ENCODE data around the gene RMDN3.

Gene RMDN3

GRCh38 chr15:40694688-40695468 lies 60.2 kb downstream of the RMDN3 start, which contains the start of gene RAD51:
TSS of gene RAD51 (plus strand) at chr15:40695174. CDS start at chr15:40698759, 3,585 bp downstream.
- no peaks in the 10 kb centered on the region for H3K4me1 ChIP-seq (ENCODE audit: control insufficient read depth, insufficient read depth, low read length)
- peak within 1 kb of the TSS; percentile 96 for H3K4me3 ChIP-seq (ENCODE audit: insufficient read depth, low read depth, low read length)
- peaks cover 9% of the 10 kb centered on the region for H3K36me3 ChIP-seq (ENCODE audit: control insufficient read depth, insufficient read depth, low read length)
- no peaks in the 10 kb centered on the region for H3K9me3 ChIP-seq (ENCODE audit: control insufficient read depth, low read length)
- H3K27me3 ChIP-seq (ENCODE audit: control insufficient read depth, insufficient read depth, low read length, poor library complexity, severe bottlenecking) = no peaks in the 10 kb centered on the region
- peak within 1 kb of the TSS; percentile 98 for H3K27ac ChIP-seq (ENCODE audit: insufficient read depth, low read depth, low read length, poor library complexity, severe bottlenecking)
- WGBS, 2 experiments = 0 to 1% methylated on average over 81 of the region's 81 CpGs

GRCh38 chr15:40693904-40694687 lies 61.0 kb downstream of the RMDN3 start:
- peaks cover 3% of the 10 kb centered on the region for H3K36me3 ChIP-seq (ENCODE audit: control insufficient read depth, insufficient read depth, low read length)
- H3K9me3 ChIP-seq (ENCODE audit: control insufficient read depth, low read length) = no peaks in the 10 kb centered on the region
- WGBS, 2 experiments = 38 to 40% methylated on average over 31 of the region's 31 CpGs
- no peaks in the 10 kb centered on the region for H3K4me1 ChIP-seq (ENCODE audit: control insufficient read depth, insufficient read depth, low read length)
- H3K27me3 ChIP-seq (ENCODE audit: control insufficient read depth, insufficient read depth, low read length, poor library complexity, severe bottlenecking) = no peaks in the 10 kb centered on the region
- H3K27ac ChIP-seq (ENCODE audit: insufficient read depth, low read depth, low read length, poor library complexity, severe bottlenecking) = no peak overlapping the region
- H3K4me3 ChIP-seq (ENCODE audit: insufficient read depth, low read depth, low read length) = peak overlapping the region; percentile 96

- no peaks in the 10 kb centered on the region for H3K9me3 ChIP-seq (ENCODE audit: control insufficient read depth, low read length)
- WGBS, 2 experiments = 92% methylated on average over 4 of the region's 4 CpGs
- H3K36me3 ChIP-seq (ENCODE audit: control insufficient read depth, insufficient read depth, low read length) = no peaks in the 10 kb centered on the region
- H3K4me1 ChIP-seq (ENCODE audit: control insufficient read depth, insufficient read depth, low read length) = no peaks in the 10 kb centered on the region
- no peaks in the 10 kb centered on the region for H3K27me3 ChIP-seq (ENCODE audit: control insufficient read depth, insufficient read depth, low read length, poor library complexity, severe bottlenecking)
- no peak overlapping the region for H3K27ac ChIP-seq (ENCODE audit: insufficient read depth, low read depth, low read length, poor library complexity, severe bottlenecking)
- no peak overlapping the region for H3K4me3 ChIP-seq (ENCODE audit: insufficient read depth, low read depth, low read length)
Measured at GRCh38 chr15:40691737-40692136, 63.3 kb downstream of the RMDN3 start.

GRCh38 chr15:40688932-40689799 lies 65.9 kb downstream of the RMDN3 start:
- H3K27ac ChIP-seq (ENCODE audit: insufficient read depth, low read depth, low read length, poor library complexity, severe bottlenecking) = no peak overlapping the region
- H3K36me3 ChIP-seq (ENCODE audit: control insufficient read depth, insufficient read depth, low read length) = no peaks in the 10 kb centered on the region
- H3K4me3 ChIP-seq (ENCODE audit: insufficient read depth, low read depth, low read length) = no peak overlapping the region
- H3K9me3 ChIP-seq (ENCODE audit: control insufficient read depth, low read length) = no peaks in the 10 kb centered on the region
- no peaks in the 10 kb centered on the region for H3K4me1 ChIP-seq (ENCODE audit: control insufficient read depth, insufficient read depth, low read length)
- no peaks in the 10 kb centered on the region for H3K27me3 ChIP-seq (ENCODE audit: control insufficient read depth, insufficient read depth, low read length, poor library complexity, severe bottlenecking)
- WGBS, 2 experiments = 91 to 94% methylated on average over 7 to 9 of the region's 9 CpGs
